Myocyte (in vitro differentiated cells): ENCODE results near the gene MYO7B. TPM values are rescaled to one million over a fixed set of nuclear protein-coding genes. Genes with fewer than 3 reads are reported as not detected.

Source experiments
- DNase-seq: peaks from one replicate; pipeline ENCODE4 v3.0.0-alpha.2; 2012; ENCODE audit warnings: low read depth
- polyA plus RNA-seq: library from polyadenylated mRNA; unstranded; fragments of >200 nt; gene quantifications from one replicate; pipeline ENCODE4 v1.2.1, GENCODE V29; 2012; ENCODE audit warnings: missing spikeins
- total RNA-seq: library from RNA; depleted of rRNA; stranded (reverse); fragments of >200 nt; gene quantifications from 2 replicates; pipeline ENCODE4 v1.2.3, GENCODE V29; 2014

MYO7B gene
- total RNA-seq: 0.16 TPM in 1 of 2 replicates, not detected in the other
- polyA plus RNA-seq: 1.7 TPM

- DNase-seq: no peak
These were observed at the start of gene MYO7B for GRCh38 chr2:127535422-127535901. Gene MYO7B, plus strand, starts transcription at chr2:127535683. Its CDS starts 24,040 bp downstream, at chr2:127559723.

- DNase-seq: no peak
These were observed 49.8 kb upstream of the MYO7B start for GRCh38 chr2:127485694-127486071.

GRCh38 chr2:127486247-127487058 is 49.0 kb upstream of the MYO7B start:
- DNase-seq: no peak

GRCh38 chr2:127490283-127490682 is 45.2 kb upstream of the MYO7B start:
- no peak for DNase-seq

GRCh38 chr2:127498386-127498785 is 37.1 kb upstream of the MYO7B start:
- no peak for DNase-seq

GRCh38 chr2:127503491-127503890 is 32.0 kb upstream of the MYO7B start:
- no peak for DNase-seq

GRCh38 chr2:127504552-127505430 is 30.7 kb upstream of the MYO7B start:
- no peak for DNase-seq

GRCh38 chr2:127506510-127506909 is 29.0 kb upstream of the MYO7B start:
- peak; percentile 13 for DNase-seq

- no peak for DNase-seq
These were observed 27.4 kb upstream of the MYO7B start for GRCh38 chr2:127508023-127508630.

GRCh38 chr2:127508631-127509034 is 26.9 kb upstream of the MYO7B start:
- peak; percentile 98 for DNase-seq

GRCh38 chr2:127510073-127510472 is 25.4 kb upstream of the MYO7B start:
- no peak for DNase-seq

- DNase-seq: no peak
These were observed 24.3 kb upstream of the MYO7B start for GRCh38 chr2:127511090-127511695.

GRCh38 chr2:127511917-127512316 is 23.6 kb upstream of the MYO7B start:
- DNase-seq: no peak

- no peak for DNase-seq
These were observed 23.1 kb upstream of the MYO7B start for GRCh38 chr2:127512362-127512761.

- no peak for DNase-seq
These were observed 21.4 kb upstream of the MYO7B start for GRCh38 chr2:127514076-127514475.

GRCh38 chr2:127514485-127514884 is 21.0 kb upstream of the MYO7B start:
- DNase-seq: peak; percentile 15

GRCh38 chr2:127515383-127515915 is 20.0 kb upstream of the MYO7B start:
- no peak for DNase-seq

- DNase-seq: peak; percentile 86
These were observed 19.3 kb upstream of the MYO7B start for GRCh38 chr2:127516041-127516762.

- no peak for DNase-seq
These were observed 18.0 kb upstream of the MYO7B start for GRCh38 chr2:127517465-127517864.

- DNase-seq: no peak
These were observed 15.1 kb upstream of the MYO7B start for GRCh38 chr2:127520424-127520823.
